Measurements from ENCODE around the gene MGAT5. TPM values are rescaled to one million over a fixed set of nuclear protein-coding genes. Genes with fewer than 3 reads are reported as not detected.

Gene MGAT5
- total RNA-seq, 1 experiment from 2014 or later: 34.0 TPM

DNA sequence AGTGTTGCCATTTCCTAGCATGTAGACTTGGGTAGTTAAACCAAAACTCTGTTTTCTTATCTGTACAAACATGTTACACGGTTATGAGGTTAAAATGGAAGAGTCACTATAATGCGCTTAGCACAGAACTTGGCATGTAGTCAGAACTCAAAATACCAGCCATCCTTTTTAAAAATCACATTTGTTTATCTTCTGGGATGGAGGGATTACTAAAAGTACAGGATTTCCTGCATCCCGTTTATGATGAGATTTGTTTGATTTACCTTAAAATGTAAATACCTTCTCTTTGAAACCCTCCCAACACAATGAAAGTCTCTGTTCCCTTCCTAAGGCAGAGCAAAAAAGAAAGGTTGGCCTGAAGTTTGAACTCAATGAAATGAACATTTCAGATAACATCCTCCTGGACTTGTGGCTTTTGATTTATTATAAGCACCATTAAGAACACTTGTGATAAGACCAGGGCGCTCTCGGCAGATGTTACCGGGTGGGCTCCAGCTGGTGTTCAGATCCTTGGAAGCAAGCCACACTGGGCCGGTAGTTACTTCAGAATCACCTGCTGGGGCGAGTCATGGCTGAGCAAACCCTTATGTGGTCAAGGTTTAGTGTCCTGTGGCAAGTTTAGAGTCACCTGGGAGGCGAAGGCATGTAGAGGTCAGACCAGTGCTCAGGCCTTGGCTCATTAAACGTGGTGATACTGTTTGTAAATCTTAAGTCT lies 105.7 kb downstream of the MGAT5 start:
- BruUV-seq (replicated peaks): no TSS peak
- intact Hi-C loops (cut with micrococcal nuclease): no loop called here
- ChIA-PET POLR2A (no interaction called here), CTCF (no interaction called here), RAD21 (ENCODE audit: low non-redundant PET in 1 of 2, low total read pairs in 2 of 2, uncharacterized antibody in 2 of 2, unreplicated experiment in 2 of 2) (no interaction called here)
- H3K4me3 ChIP-seq (replicated peaks in 1 of 2; ENCODE audit: low read depth in 1 of 2, low read length in 2 of 2): no peak overlapping the region
- H3K79me2 ChIP-seq (ENCODE audit: insufficient read depth, low read length): no peaks in the 10 kb centered on the region
- no peak overlapping the region for H2AFZ ChIP-seq (ENCODE audit: low read depth, low read length, poor library complexity, severe bottlenecking)
- H4K20me1 ChIP-seq (ENCODE audit: insufficient read depth): no peaks in the 10 kb centered on the region
- H3K9ac ChIP-seq (ENCODE audit: low read length): no peak overlapping the region
- DNase-seq (ENCODE audit: low read depth, low spot score) (peak; percentile 13), ATAC-seq (peak; percentile 78)
- no peaks in the 10 kb centered on the region for H3K27me3 ChIP-seq (ENCODE audit: insufficient read depth, low read length)
- no peak overlapping the region for H3K27ac ChIP-seq (ENCODE audit: low read depth, low read length)
- no peaks in the 10 kb centered on the region for H3K9me3 ChIP-seq (ENCODE audit: control insufficient read depth in 1 of 2, insufficient read depth in 1 of 2, low read depth in 1 of 2, low read length in 2 of 2)
- H3K4me2 ChIP-seq (ENCODE audit: low read length): no peak overlapping the region
- H3K9me2 ChIP-seq (ENCODE audit: insufficient read depth): no peaks in the 10 kb centered on the region
- H3K36me3 ChIP-seq (ENCODE audit: control insufficient read depth in 1 of 2, insufficient read depth in 2 of 2, low read length in 2 of 2): no peaks in the 10 kb centered on the region
- peaks cover 2 to 5% of the 10 kb centered on the region in 2 experiments; a peak in 2 of 4 replicates for H3K4me1 ChIP-seq (ENCODE audit: control insufficient read depth in 1 of 2, insufficient read depth in 2 of 2, low read length in 2 of 2)
- TF ChIP-seq RAD21 (IDR thresholded peaks at IDR 0.05; ENCODE audit: low read depth): no peak
- TF ChIP-seq ZFX (IDR thresholded peaks at IDR 0.05): no peak
- TF ChIP-seq FOSL1 (IDR thresholded peaks at IDR 0.05; ENCODE audit: low read depth): 0 out of 2 replicates have a peak, but pooled peaks have one; percentile 9
- no peak for TF ChIP-seq ELF1 (IDR thresholded peaks at IDR 0.05; ENCODE audit: borderline replicate concordance, low read depth)
- TF ChIP-seq, protein P1, sequence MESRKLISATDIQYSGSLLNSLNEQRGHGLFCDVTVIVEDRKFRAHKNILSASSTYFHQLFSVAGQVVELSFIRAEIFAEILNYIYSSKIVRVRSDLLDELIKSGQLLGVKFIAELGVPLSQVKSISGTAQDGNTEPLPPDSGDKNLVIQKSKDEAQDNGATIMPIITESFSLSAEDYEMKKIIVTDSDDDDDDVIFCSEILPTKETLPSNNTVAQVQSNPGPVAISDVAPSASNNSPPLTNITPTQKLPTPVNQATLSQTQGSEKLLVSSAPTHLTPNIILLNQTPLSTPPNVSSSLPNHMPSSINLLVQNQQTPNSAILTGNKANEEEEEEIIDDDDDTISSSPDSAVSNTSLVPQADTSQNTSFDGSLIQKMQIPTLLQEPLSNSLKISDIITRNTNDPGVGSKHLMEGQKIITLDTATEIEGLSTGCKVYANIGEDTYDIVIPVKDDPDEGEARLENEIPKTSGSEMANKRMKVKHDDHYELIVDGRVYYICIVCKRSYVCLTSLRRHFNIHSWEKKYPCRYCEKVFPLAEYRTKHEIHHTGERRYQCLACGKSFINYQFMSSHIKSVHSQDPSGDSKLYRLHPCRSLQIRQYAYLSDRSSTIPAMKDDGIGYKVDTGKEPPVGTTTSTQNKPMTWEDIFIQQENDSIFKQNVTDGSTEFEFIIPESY (IDR thresholded peaks at IDR 0.05; ENCODE audit: extremely low read depth, insufficient replicate concordance, low read length): no peak
- no peak for TF ChIP-seq POLR2AphosphoS5 (IDR thresholded peaks at IDR 0.05; ENCODE audit: low read depth, low read length)
- TF ChIP-seq JUND (IDR thresholded peaks at IDR 0.05): peak; percentile 29; the same call in 1 of the 2 replicates
- TF ChIP-seq CBX3 (IDR thresholded peaks at IDR 0.05; ENCODE audit: low read depth): 0 out of 2 replicates have a peak, but pooled peaks have one; percentile 12
- no peak for TF ChIP-seq YY1 (IDR thresholded peaks at IDR 0.05; ENCODE audit: extremely low read depth, insufficient replicate concordance, low read depth, low read length)
- TF ChIP-seq ZNF274 (IDR thresholded peaks at IDR 0.05; ENCODE audit: low read depth, low read length): no peak
- no peak for TF ChIP-seq ATF3 (IDR thresholded peaks at IDR 0.05)
- TF ChIP-seq POLR2A (IDR thresholded peaks at IDR 0.05; ENCODE audit: borderline replicate concordance, extremely low read depth, insufficient read depth, insufficient read length): no peak
- TF ChIP-seq MAX (IDR thresholded peaks at IDR 0.05): no peak
- TF ChIP-seq SP1 (IDR thresholded peaks at IDR 0.05; ENCODE audit: low read depth): 0 out of 2 replicates have a peak, but pooled peaks have one; percentile 12
- TF ChIP-seq REST (IDR thresholded peaks at IDR 0.05; ENCODE audit: low read depth): no peak
- TF ChIP-seq EGR1 (IDR thresholded peaks at IDR 0.05; ENCODE audit: low read depth): no peak
- TF ChIP-seq SRF (IDR thresholded peaks at IDR 0.05; ENCODE audit: low read depth): 0 out of 2 replicates have a peak, but pooled peaks have one; percentile 15
- no peak for TF ChIP-seq EZH2phosphoT487 (IDR thresholded peaks at IDR 0.05; ENCODE audit: borderline replicate concordance)
- TF ChIP-seq SIN3A (IDR thresholded peaks at IDR 0.05; ENCODE audit: low read depth): no peak
- no peak for TF ChIP-seq EZH2 (IDR thresholded peaks at IDR 0.05)
- no peak for TF ChIP-seq TCF7L2 (IDR thresholded peaks at IDR 0.05; ENCODE audit: borderline replicate concordance, extremely low read depth, insufficient read depth, insufficient read length)
- TF ChIP-seq CEBPB (IDR thresholded peaks at IDR 0.05; ENCODE audit: low read depth): no peak

All from HCT116 (cell line).